Uterine smooth muscle cell (primary cell): ENCODE data around the gene NPC2. TPM values are rescaled to one million over a fixed set of nuclear protein-coding genes. Genes with fewer than 3 reads are reported as not detected.

Source experiments
- total RNA-seq: library from RNA; depleted of rRNA; stranded (reverse); fragments of >200 nt; gene quantifications from 2 replicates; pipeline ENCODE4 v1.2.3, GENCODE V29; 2014

The NPC2 gene
- 283 and 312 TPM in 2 replicates for total RNA-seq

DNA sequence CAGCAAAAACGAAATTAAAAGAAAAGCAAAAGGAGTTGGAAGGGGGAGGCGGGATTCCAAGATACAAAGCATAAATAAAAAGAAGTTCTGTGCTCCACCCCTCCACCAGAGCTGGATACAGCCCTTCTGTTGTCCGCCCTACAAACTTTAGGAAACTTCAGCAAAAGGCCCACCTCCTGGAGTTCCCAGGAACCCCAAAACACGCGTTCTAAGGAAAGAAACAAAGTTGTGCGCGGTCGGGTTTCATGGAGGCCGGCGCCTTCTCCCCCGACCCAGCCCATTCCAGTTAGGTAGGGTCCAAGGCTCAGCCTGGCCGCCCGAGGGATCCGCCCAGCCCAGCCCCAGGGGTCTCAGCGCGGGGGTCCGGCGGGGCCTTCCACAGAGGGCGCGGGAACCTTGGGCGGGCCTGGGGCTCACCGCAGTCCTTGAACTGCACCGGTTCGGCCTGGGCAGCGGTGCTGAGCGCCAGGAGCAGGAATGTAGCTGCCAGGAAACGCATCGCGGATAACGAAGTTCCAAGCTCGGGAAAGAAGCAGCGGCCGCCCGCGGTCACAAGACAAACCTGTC is at the start of gene NPC2:
NPC2 (minus strand) TSS at position 530 of the 567 bp plus-strand sequence; CDS start at position 499, 31 bp downstream.

DNA sequence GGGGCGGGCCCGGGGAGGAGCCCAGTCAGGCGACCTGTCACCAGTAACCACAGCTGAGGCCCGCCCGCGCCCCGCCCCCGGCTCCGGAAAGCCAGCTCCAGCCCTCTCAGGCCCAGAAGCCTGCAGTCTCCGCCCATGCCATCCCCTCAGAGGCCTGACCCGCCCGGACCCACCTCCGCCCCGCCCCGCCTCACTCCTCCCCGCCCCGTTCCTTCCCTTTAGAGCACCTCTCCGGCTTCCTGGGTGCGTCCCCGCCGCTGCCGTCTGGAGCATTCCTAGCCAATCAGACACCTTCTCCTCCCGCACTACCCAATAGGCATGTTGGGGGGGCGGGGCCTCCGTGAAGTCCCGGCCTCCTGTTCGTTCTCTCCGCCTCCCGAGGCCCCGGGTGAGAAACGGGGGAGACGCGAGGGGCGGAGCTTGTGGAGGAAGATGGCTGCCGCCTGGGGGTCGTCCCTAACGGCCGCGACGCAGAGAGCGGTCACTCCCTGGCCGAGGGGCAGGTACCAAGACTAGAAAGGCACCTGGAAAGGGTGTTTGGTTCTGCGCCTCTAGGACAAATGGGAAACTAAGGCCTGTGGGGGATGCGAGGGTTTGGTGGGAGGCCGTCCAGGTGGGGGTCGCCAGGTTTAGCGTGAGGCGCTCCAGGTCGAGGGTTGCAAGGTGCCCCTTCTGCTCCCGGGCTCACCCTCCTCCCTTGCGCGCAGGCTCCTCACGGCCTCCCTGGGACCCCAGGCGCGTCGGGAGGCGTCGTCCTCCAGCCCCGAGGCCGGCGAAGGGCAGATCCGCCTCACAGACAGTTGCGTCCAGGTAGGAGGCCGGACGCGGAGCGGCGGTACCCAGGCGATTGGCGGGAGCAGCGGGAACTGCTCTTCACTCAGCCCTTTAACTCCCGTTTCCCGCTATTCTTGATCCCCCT is 497 bp upstream of the NPC2 start, which contains the start of gene ISCA2:
ISCA2 (plus strand) TSS at position 423 of the 919 bp plus-strand sequence; CDS start at position 433, 10 bp downstream.

Other genes with a start within 250 kb of the NPC2 start
- 22.4 and 33.1 TPM in 2 replicates for gene ABCD4, start 190.4 kb downstream of the NPC2 start, total RNA-seq
- not detected in 2 replicates for gene VRTN, start 144.8 kb downstream of the NPC2 start, total RNA-seq
- gene SYNDIG1L, start 67.1 kb downstream of the NPC2 start, total RNA-seq = not detected in 2 replicates
- 14.5 and 16.5 TPM in 2 replicates for gene ISCA2, start 460 bp upstream of the NPC2 start, total RNA-seq
- gene LTBP2, start 118.9 kb upstream of the NPC2 start, total RNA-seq = 134 and 315 TPM in 2 replicates
- gene AREL1, start 219.8 kb upstream of the NPC2 start, total RNA-seq = 26.4 and 30.1 TPM in 2 replicates
- 33.2 and 44.9 TPM in 2 replicates for gene FCF1, start 219.8 kb upstream of the NPC2 start, total RNA-seq